Measurements from ENCODE around the gene PWP1. TPM values are rescaled to one million over a fixed set of nuclear protein-coding genes. Genes with fewer than 3 reads are reported as not detected.

The PWP1 gene
- total and polyA plus RNA-seq, 9 of the 15 experiments (the other 6 are each of a cell fraction or from before 2014, with no cell fraction given), result 61.6 to 401 (median 111) TPM

GRCh38 chr12:107736914-107737313 lies 51.3 kb downstream of the PWP1 start (continued):
- no peak for TF ChIP-seq SRSF7 (optimal IDR thresholded peaks at IDR 0.05; ENCODE audit: low read depth, low read length)
- TF ChIP-seq BACH1 (tag; IDR thresholded peaks at IDR 0.05), result no peak
- no peak for TF ChIP-seq ZBTB7A (IDR thresholded peaks at IDR 0.05; ENCODE audit: borderline replicate concordance, control insufficient read depth, low read depth, low read length)
- peak in 1 of 2 experiments; percentile 15; a peak in 1 of 4 replicates for TF ChIP-seq FOXA3 (CRISPR knock-in tag; conservative IDR thresholded peaks at IDR 0.05 in 1 of 2, IDR thresholded peaks at IDR 0.05 in 1 of 2)
- peak in 1 of 2 experiments; percentile 41; a peak in 1 of 4 replicates for TF ChIP-seq FOXK2 (conservative IDR thresholded peaks at IDR 0.05 in 1 of 2, IDR thresholded peaks at IDR 0.05 in 1 of 2; ENCODE audit: low read depth in 2 of 2)
- peak in 1 of 3 experiments; percentile 32; a peak in 2 of 6 replicates for TF ChIP-seq CTCF (IDR thresholded peaks at IDR 0.05 in 2 of 3, conservative IDR thresholded peaks at IDR 0.05 in 1 of 3; ENCODE audit: insufficient read depth in 2 of 3, low read depth in 1 of 3, low read length in 3 of 3)
- no peak for TF ChIP-seq NR2C2 (CRISPR knock-in tag; IDR thresholded peaks at IDR 0.05)
- TF ChIP-seq NR2C2 (tag; IDR thresholded peaks at IDR 0.05), result no peak
- no peak for TF ChIP-seq ZNF12 (CRISPR knock-in tag; IDR thresholded peaks at IDR 0.05)
- no peak for TF ChIP-seq SIRT6 (IDR thresholded peaks at IDR 0.05; ENCODE audit: low read depth, low read length)
- peak; percentile 95 for TF ChIP-seq MEIS2 (IDR thresholded peaks at IDR 0.05; ENCODE audit: partially characterized antibody)
- TF ChIP-seq GTF2E2 (tag; IDR thresholded peaks at IDR 0.05), result no peak
- no peak for TF ChIP-seq ZNF431 (CRISPR knock-in tag; IDR thresholded peaks at IDR 0.05)
- no peak for TF ChIP-seq PBX2 (CRISPR knock-in tag; IDR thresholded peaks at IDR 0.05; ENCODE audit: low read depth)
- peak; percentile 89 for TF ChIP-seq PBX2 (tag; conservative IDR thresholded peaks at IDR 0.05; ENCODE audit: low read depth)
- no peak for TF ChIP-seq CREB3L1 (IDR thresholded peaks at IDR 0.05; ENCODE audit: borderline replicate concordance, low read depth)
- TF ChIP-seq PKNOX1 (IDR thresholded peaks at IDR 0.05), result peak; percentile 85
- TF ChIP-seq CGGBP1 (CRISPR knock-in tag; IDR thresholded peaks at IDR 0.05), result no peak
